Peyer's patch (tissue), 4 donors: ENCODE measurements around the gene RPL6. TPM values are rescaled to one million over a fixed set of nuclear protein-coding genes. Genes with fewer than 3 reads are reported as not detected.
"Not testable (repeated sequence)": the region's sequence is repeated elsewhere in the genome, so short reads cannot be mapped to it uniquely, and the experiment has no call there.

Source experiments
- DNase-seq, 3 donors: peaks; one replicate each; pipeline ENCODE4 v3.0.0-alpha.2; 2017 to 2019
- H3K27ac ChIP-seq, 4 donors: fragments of 200-600 bp; sonication (generic); one replicate each; pipeline ENCODE4 v1.5.1; 2016 to 2019
- H3K27me3 ChIP-seq, 2 donors: fragments of 200-600 bp; sonication (generic); one replicate each; pipeline ENCODE4 v1.5.1; 2019
- H3K36me3 ChIP-seq, 3 donors: fragments of 200-600 bp; sonication (generic); one replicate each; pipeline ENCODE4 v1.5.1; 2016 to 2019
- H3K4me1 ChIP-seq, 4 donors: fragments of 200-600 bp; sonication (generic); one replicate each; pipeline ENCODE4 v1.5.1; 2016 to 2019
- H3K4me3 ChIP-seq, 4 donors: fragments of 200-600 bp; sonication (generic); 1 replicate in 3 of 4; 2 replicates in 1 of 4; pipeline ENCODE4 v1.5.1; 2016 to 2019; ENCODE audit warnings: mild to moderate bottlenecking in 1 of 4
- H3K9me3 ChIP-seq, 4 donors: fragments of 200-600 bp; sonication (generic); one replicate each; pipeline ENCODE4 v1.5.1; 2016 to 2019; ENCODE audit warnings: mild to moderate bottlenecking in 1 of 4
- CTCF ChIP-seq, 6 experiments: fragments of 450-650 bp in 4 of 6; fragments of 200-600 bp in 2 of 6; sonication (generic) in 1 of 6; IDR thresholded peaks; one replicate each; pipeline ENCODE4 v1.5.1; 2017 to 2019; ENCODE audit warnings: antibody characterized with exemption in 6 of 6, mild to moderate bottlenecking in 3 of 6, moderate library complexity in 1 of 6
- POLR2A ChIP-seq, 2 donors: fragments of 450-650 bp; IDR thresholded peaks; one replicate each; pipeline ENCODE4 v1.5.1; 2017; ENCODE audit warnings: antibody characterized with exemption in 2 of 2, mild to moderate bottlenecking in 2 of 2, moderate library complexity in 2 of 2
- total RNA-seq, 4 donors: library from RNA; depleted of rRNA; stranded (reverse); fragments of >200 nt; gene quantifications; one replicate each; pipeline ENCODE4 v1.1.0, GENCODE V29; 2016

The RPL6 gene
- 1,000 to 10,000 TPM in 1 of 4 donors, 100 to 1,000 TPM in 3; 448 to 1,258 (median 570) TPM for total RNA-seq

GRCh38 chr12:112409064-112409905 is at the start of gene RPL6:
Gene RPL6, minus strand, starts transcription at chr12:112409605. Its CDS starts 949 bp downstream, at chr12:112408656.
- Histone ChIP-seq H3K27ac (peak within 1 kb of the TSS; percentile 74 to 91 (median 85)), H3K4me1 (peaks cover 0 to 20% (median 4%) of the 10 kb centered on the region in 4 donors), H3K36me3 (peaks cover 0 to 39% (median 3%) of the 10 kb centered on the region in 3 donors), H3K9me3 (no peaks in the 10 kb centered on the region), H3K4me3 (peak within 1 kb of the TSS; percentile 63 to 94 (median 75)), H3K27me3 (no peaks in the 10 kb centered on the region)
- peak in 1 of 6 experiments; percentile 6 for TF ChIP-seq CTCF (IDR thresholded peaks at IDR 0.05)
- peak; percentile 57 to 86 for TF ChIP-seq POLR2A (IDR thresholded peaks at IDR 0.05)
- peak; percentile 79 to 90 (median 84) for DNase-seq

- Histone ChIP-seq H3K27me3 (no peaks in the 10 kb centered on the region), H3K36me3 (peaks cover 0 to 72% (median 0%) of the 10 kb centered on the region in 3 donors), H3K4me1 (no peaks in the 10 kb centered on the region), H3K9me3 (no peaks in the 10 kb centered on the region), H3K27ac (no peak overlapping the region), H3K4me3 (no peak overlapping the region)
- TF ChIP-seq POLR2A (IDR thresholded peaks at IDR 0.05) (no peak), CTCF (IDR thresholded peaks at IDR 0.05) (no peak)
- DNase-seq, result no peak
Observed at GRCh38 chr12:112458751-112459150, 49.3 kb upstream of the RPL6 start.

- H3K27me3 ChIP-seq, result no peaks in the 10 kb centered on the region
- TF ChIP-seq CTCF (IDR thresholded peaks at IDR 0.05) (no peak), POLR2A (IDR thresholded peaks at IDR 0.05) (no peak)
- H3K4me1 ChIP-seq, result no peaks in the 10 kb centered on the region
- DNase-seq, result no peak
- no peak overlapping the region for H3K27ac ChIP-seq
- peaks cover 0 to 76% (median 0%) of the 10 kb centered on the region in 3 donors for H3K36me3 ChIP-seq
- no peaks in the 10 kb centered on the region for H3K9me3 ChIP-seq
- H3K4me3 ChIP-seq, result no peak overlapping the region
Observed at GRCh38 chr12:112458330-112458729, 48.9 kb upstream of the RPL6 start.

- H3K4me1 ChIP-seq, H3K9me3 ChIP-seq, H3K27me3 ChIP-seq, DNase-seq, H3K27ac ChIP-seq, H3K4me3 ChIP-seq: not testable (repeated sequence)
- peaks cover 0 to 88% (median 0%) of the 10 kb centered on the region in 3 donors for H3K36me3 ChIP-seq
Observed at GRCh38 chr12:112457142-112457541, 47.7 kb upstream of the RPL6 start.

- no peak overlapping the region for H3K4me3 ChIP-seq
- peaks cover 0 to 93% (median 0%) of the 10 kb centered on the region in 3 donors for H3K36me3 ChIP-seq
- no peaks in the 10 kb centered on the region for H3K4me1 ChIP-seq
- no peak for TF ChIP-seq CTCF (IDR thresholded peaks at IDR 0.05)
- TF ChIP-seq POLR2A (IDR thresholded peaks at IDR 0.05), result no peak
- H3K9me3 ChIP-seq, result no peaks in the 10 kb centered on the region
- H3K27ac ChIP-seq, result no peak overlapping the region
- no peak for DNase-seq
- H3K27me3 ChIP-seq, result no peaks in the 10 kb centered on the region
Observed at GRCh38 chr12:112456029-112456428, 46.6 kb upstream of the RPL6 start.

- Histone ChIP-seq H3K4me3 (no peak overlapping the region), H3K27ac (no peak overlapping the region), H3K9me3 (no peaks in the 10 kb centered on the region), H3K27me3 (no peaks in the 10 kb centered on the region), H3K36me3 (peaks cover 0 to 97% (median 0%) of the 10 kb centered on the region in 3 donors), H3K4me1 (no peaks in the 10 kb centered on the region)
- DNase-seq, result no peak
- no peak for TF ChIP-seq POLR2A (IDR thresholded peaks at IDR 0.05)
- TF ChIP-seq CTCF (IDR thresholded peaks at IDR 0.05), result no peak
Observed at GRCh38 chr12:112450725-112451124, 41.3 kb upstream of the RPL6 start.

GRCh38 chr12:112448165-112448564 is 38.8 kb upstream of the RPL6 start:
- not testable (repeated sequence) for DNase-seq, H3K27me3 ChIP-seq, H3K9me3 ChIP-seq, H3K27ac ChIP-seq, H3K4me1 ChIP-seq, H3K4me3 ChIP-seq
- peaks cover 0 to 77% (median 0%) of the 10 kb centered on the region in 3 donors for H3K36me3 ChIP-seq
